Measurements from ENCODE around the gene RBM33.

RBM33 gene

DNA sequence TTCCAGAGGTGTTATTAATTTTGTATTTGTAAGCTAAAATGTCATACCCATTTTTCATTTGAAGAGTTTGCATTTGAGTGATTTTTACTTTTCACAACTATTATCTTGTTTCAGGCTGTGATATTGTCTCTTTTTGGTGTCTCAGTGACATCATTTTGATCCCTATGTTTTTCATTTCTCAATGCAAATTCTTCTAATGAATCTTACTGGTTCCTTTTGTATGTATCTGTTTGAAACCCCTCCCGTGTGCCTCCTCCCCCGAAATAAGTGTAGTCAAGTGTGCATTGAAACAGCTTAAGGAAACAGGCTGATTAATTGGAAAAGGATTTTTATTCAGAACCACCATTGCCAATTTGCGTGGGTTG is 90.0 kb downstream of the RBM33 start:
- peaks cover 8% of the 10 kb centered on the region for H3K4me1 ChIP-seq (ENCODE audit: control insufficient read depth, insufficient read depth, low read length)
- H3K36me3 ChIP-seq (ENCODE audit: control insufficient read depth, insufficient read depth, low read length), result no peaks in the 10 kb centered on the region
- H3K27me3 ChIP-seq (ENCODE audit: control insufficient read depth, insufficient read depth, low read length), result no peaks in the 10 kb centered on the region

GRCh38 chr7:155735442-155736115 is 91.1 kb downstream of the RBM33 start:
- no peaks in the 10 kb centered on the region for H3K36me3 ChIP-seq (ENCODE audit: control insufficient read depth, insufficient read depth, low read length)

More for the DNA sequence above, 90.0 kb downstream of the RBM33 start:
- no peak overlapping the region for H3K4me3 ChIP-seq (ENCODE audit: low read length)
- no peaks in the 10 kb centered on the region for H3K9me3 ChIP-seq (ENCODE audit: control insufficient read depth, low read length)
- H3K9ac ChIP-seq (ENCODE audit: low read length), result no peak overlapping the region

GRCh38 chr7:155737590-155737989 is 93.1 kb downstream of the RBM33 start:
- Histone ChIP-seq H3K4me3 (ENCODE audit: low read length) (no peak overlapping the region), H3K9me3 (ENCODE audit: control insufficient read depth, low read length) (no peaks in the 10 kb centered on the region), H3K4me1 (ENCODE audit: control insufficient read depth, insufficient read depth, low read length) (peaks cover 8% of the 10 kb centered on the region), H3K9ac (ENCODE audit: low read length) (no peak overlapping the region), H3K27me3 (ENCODE audit: control insufficient read depth, insufficient read depth, low read length) (no peaks in the 10 kb centered on the region), H3K36me3 (ENCODE audit: control insufficient read depth, insufficient read depth, low read length) (peaks cover 5% of the 10 kb centered on the region)

More at GRCh38 chr7:155735442-155736115, 91.1 kb downstream of the RBM33 start:
- Histone ChIP-seq H3K9me3 (ENCODE audit: control insufficient read depth, low read length) (no peaks in the 10 kb centered on the region), H3K27me3 (ENCODE audit: control insufficient read depth, insufficient read depth, low read length) (no peaks in the 10 kb centered on the region), H3K4me3 (ENCODE audit: low read length) (no peak overlapping the region), H3K4me1 (ENCODE audit: control insufficient read depth, insufficient read depth, low read length) (peaks cover 8% of the 10 kb centered on the region), H3K9ac (ENCODE audit: low read length) (no peak overlapping the region)

GRCh38 chr7:155738104-155738503 is 93.6 kb downstream of the RBM33 start:
- no peak overlapping the region for H3K9ac ChIP-seq (ENCODE audit: low read length)
- H3K4me3 ChIP-seq (ENCODE audit: low read length), result no peak overlapping the region
- no peaks in the 10 kb centered on the region for H3K27me3 ChIP-seq (ENCODE audit: control insufficient read depth, insufficient read depth, low read length)
- peaks cover 5% of the 10 kb centered on the region for H3K36me3 ChIP-seq (ENCODE audit: control insufficient read depth, insufficient read depth, low read length)
- H3K4me1 ChIP-seq (ENCODE audit: control insufficient read depth, insufficient read depth, low read length), result peaks cover 8% of the 10 kb centered on the region
- no peaks in the 10 kb centered on the region for H3K9me3 ChIP-seq (ENCODE audit: control insufficient read depth, low read length)

DNA sequence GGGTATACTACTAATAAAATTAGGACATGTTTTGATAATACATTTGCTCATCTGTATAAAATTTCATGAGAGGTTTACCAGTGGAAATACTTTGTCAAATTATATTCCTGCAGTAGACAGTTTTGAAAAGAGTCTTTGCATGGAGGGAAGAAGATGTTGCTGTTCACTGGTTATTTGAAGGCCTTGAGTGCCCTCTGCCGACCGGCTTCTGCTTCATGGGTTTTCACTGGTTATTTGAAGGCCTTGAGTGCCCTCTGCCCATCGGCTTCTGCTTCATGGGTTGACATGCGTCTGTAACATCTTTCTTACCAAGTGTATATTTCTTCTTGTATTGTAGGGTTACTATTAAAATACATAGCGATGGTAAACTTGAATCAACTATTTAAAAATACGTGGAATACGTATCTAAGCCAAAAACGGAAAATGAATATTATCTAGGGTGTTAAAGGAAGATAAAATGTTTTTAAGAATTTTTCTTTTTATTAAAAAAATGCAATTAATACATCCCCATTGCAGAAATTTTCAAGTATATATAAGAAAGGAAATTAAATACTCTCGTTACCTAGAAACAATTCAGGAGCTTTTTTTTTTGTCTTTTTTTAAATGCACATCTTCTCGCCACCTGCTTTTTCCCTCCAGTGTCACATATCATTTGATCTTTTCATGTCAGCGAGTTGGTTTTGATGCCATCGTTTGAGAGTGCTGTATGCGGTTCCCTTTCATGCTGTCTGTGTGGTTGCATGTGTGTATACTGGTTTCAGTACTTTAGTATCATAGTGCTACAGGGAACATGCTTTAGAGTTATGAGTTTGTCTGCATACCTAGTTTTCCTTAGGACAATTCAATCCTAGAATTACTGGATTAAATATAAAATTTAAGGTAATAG is 94.4 kb downstream of the RBM33 start:
- no peaks in the 10 kb centered on the region for H3K9me3 ChIP-seq (ENCODE audit: control insufficient read depth, low read length)
- peaks cover 8% of the 10 kb centered on the region for H3K4me1 ChIP-seq (ENCODE audit: control insufficient read depth, insufficient read depth, low read length)
- peaks cover 5% of the 10 kb centered on the region for H3K36me3 ChIP-seq (ENCODE audit: control insufficient read depth, insufficient read depth, low read length)
- no peak overlapping the region for H3K4me3 ChIP-seq (ENCODE audit: low read length)
- H3K9ac ChIP-seq (ENCODE audit: low read length), result no peak overlapping the region
- H3K27me3 ChIP-seq (ENCODE audit: control insufficient read depth, insufficient read depth, low read length), result no peaks in the 10 kb centered on the region

DNA sequence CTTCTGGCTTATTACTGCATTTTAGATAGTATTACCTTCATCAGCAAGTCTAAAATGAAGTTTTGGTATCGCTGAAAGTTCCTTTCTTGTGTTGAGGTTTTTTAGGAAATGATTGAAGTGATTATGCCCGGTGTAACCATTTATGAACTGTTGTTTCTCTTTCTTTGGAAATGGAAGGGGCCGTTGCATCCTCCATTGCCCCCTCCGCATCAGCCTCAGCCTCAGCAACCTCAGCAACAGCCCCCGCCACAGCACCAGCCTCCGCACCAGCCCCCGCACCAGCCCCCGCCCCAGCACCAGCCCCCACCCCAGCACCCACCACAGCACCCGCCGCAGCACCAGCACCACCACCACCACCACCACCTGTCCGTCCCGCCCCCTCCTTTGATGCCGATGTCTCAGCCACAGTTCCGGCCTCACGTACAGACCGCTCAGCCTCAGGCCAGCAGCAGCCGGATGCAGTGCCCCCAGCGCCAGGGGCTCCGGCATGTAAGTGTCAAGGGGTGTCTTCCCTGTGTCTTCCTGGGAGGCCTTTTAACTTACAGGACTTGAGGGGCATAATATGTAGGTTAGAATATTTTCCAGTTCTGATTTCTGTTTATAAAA is 95.2 kb downstream of the RBM33 start:
- no peaks in the 10 kb centered on the region for H3K9me3 ChIP-seq (ENCODE audit: control insufficient read depth, low read length)
- peaks cover 5% of the 10 kb centered on the region for H3K36me3 ChIP-seq (ENCODE audit: control insufficient read depth, insufficient read depth, low read length)
- peaks cover 8% of the 10 kb centered on the region for H3K4me1 ChIP-seq (ENCODE audit: control insufficient read depth, insufficient read depth, low read length)
- H3K9ac ChIP-seq (ENCODE audit: low read length), result no peak overlapping the region
- no peaks in the 10 kb centered on the region for H3K27me3 ChIP-seq (ENCODE audit: control insufficient read depth, insufficient read depth, low read length)
- H3K4me3 ChIP-seq (ENCODE audit: low read length), result no peak overlapping the region

DNA sequence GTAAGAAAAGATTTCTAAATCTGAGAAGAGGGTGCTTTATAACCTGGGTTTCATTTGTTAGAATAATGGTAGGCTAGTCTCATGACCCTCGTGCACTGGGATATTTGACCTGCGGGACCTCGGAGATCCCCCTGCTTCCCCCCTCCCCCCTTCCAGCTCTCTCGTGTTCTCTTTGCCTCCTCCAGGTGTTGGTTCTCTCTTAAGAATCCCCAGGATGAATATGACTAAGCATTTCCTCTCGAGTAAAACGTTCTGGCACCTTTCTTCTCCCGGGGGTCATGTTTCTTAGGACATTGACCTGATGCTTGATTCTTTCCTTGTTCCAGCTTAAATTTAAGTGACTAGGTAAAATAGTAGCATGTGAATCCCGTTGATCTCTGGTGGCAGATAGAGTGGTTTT is 96.6 kb downstream of the RBM33 start:
- Histone ChIP-seq H3K9me3 (ENCODE audit: control insufficient read depth, low read length) (no peaks in the 10 kb centered on the region), H3K36me3 (ENCODE audit: control insufficient read depth, insufficient read depth, low read length) (peaks cover 5% of the 10 kb centered on the region), H3K4me3 (ENCODE audit: low read length) (no peak overlapping the region), H3K27me3 (ENCODE audit: control insufficient read depth, insufficient read depth, low read length) (no peaks in the 10 kb centered on the region), H3K4me1 (ENCODE audit: control insufficient read depth, insufficient read depth, low read length) (peaks cover under 1% of the 10 kb centered on the region), H3K9ac (ENCODE audit: low read length) (no peak overlapping the region)

DNA sequence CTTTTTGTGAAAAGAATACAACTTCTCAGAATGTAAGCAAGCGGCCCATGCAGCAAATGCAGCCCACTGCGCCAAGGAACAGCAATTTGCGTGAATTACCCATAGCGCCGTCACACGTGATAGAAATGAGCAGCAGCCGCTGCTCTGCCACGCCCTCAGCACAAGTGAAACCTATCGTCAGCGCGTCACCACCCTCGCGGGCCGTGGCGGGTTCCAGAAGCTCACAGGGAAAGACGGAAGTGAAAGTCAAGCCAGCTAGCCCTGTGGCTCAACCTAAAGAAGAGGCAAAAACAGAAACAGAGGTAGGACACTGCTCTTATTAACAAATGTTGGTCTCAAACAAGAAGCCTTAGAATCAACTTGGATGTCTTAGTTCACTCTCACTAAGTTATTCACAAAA is 97.3 kb downstream of the RBM33 start:
- H3K9me3 ChIP-seq (ENCODE audit: control insufficient read depth, low read length), result no peaks in the 10 kb centered on the region
- H3K27me3 ChIP-seq (ENCODE audit: control insufficient read depth, insufficient read depth, low read length), result no peaks in the 10 kb centered on the region
- H3K36me3 ChIP-seq (ENCODE audit: control insufficient read depth, insufficient read depth, low read length), result peaks cover 5% of the 10 kb centered on the region
- no peak overlapping the region for H3K9ac ChIP-seq (ENCODE audit: low read length)
- no peaks in the 10 kb centered on the region for H3K4me1 ChIP-seq (ENCODE audit: control insufficient read depth, insufficient read depth, low read length)
- no peak overlapping the region for H3K4me3 ChIP-seq (ENCODE audit: low read length)

DNA sequence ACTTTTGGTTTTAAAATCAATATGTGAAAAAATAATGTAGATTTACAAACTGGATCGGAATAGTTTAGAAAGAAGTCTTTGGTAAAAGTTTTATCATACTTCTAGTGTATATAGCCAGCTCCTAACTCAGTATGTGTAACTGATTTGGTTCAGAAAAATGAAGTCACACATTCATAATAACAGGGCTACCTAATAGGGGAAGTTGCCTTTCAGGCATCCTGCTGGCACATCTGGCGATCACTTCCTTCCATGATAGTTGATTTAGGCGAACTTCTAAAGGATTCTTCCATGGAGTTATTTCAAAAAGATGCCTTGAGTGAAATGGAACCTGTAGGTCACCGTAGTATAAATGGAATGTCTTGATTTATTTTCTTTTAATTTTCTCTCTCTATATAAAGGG is 98.7 kb downstream of the RBM33 start:
- peaks cover 5% of the 10 kb centered on the region for H3K36me3 ChIP-seq (ENCODE audit: control insufficient read depth, insufficient read depth, low read length)
- H3K4me1 ChIP-seq (ENCODE audit: control insufficient read depth, insufficient read depth, low read length), result no peaks in the 10 kb centered on the region
- H3K4me3 ChIP-seq (ENCODE audit: low read length), result no peak overlapping the region
- no peaks in the 10 kb centered on the region for H3K27me3 ChIP-seq (ENCODE audit: control insufficient read depth, insufficient read depth, low read length)
- H3K9ac ChIP-seq (ENCODE audit: low read length), result no peak overlapping the region
- H3K9me3 ChIP-seq (ENCODE audit: control insufficient read depth, low read length), result no peaks in the 10 kb centered on the region

DNA sequence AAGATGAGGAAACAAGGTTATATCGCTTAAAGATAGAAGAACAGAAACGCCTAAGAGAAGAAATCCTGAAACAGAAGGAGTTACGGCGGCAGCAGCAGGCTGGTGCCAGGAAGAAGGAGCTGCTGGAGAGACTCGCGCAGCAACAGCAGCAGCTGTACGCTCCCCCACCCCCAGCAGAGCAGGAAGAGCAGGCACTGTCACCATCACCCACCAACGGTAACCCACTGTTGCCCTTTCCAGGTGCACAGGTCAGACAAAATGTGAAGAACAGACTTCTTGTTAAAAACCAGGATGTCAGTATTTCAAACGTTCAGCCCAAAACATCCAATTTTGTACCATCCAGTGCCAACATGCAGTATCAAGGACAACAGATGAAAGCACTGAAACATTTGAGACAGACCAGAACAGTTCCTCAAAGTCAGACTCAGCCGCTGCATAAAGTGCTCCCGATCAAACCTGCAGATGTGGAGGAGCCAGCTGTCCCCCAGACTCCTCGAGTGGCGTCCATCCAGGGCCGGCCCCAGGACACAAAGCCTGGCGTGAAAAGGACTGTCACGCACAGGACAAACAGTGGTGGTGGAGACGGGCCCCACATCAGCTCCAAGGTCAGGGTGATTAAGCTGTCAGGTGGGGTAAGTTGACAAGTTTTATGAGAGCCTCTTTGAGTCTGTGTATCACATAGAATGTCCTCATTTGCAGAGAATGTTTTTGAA is 100.7 kb downstream of the RBM33 start:
- no peak overlapping the region for H3K9ac ChIP-seq (ENCODE audit: low read length)
- H3K36me3 ChIP-seq (ENCODE audit: control insufficient read depth, insufficient read depth, low read length), result peaks cover 5% of the 10 kb centered on the region
- H3K9me3 ChIP-seq (ENCODE audit: control insufficient read depth, low read length), result no peaks in the 10 kb centered on the region
- H3K4me3 ChIP-seq (ENCODE audit: low read length), result no peak overlapping the region
- H3K4me1 ChIP-seq (ENCODE audit: control insufficient read depth, insufficient read depth, low read length), result no peaks in the 10 kb centered on the region
- H3K27me3 ChIP-seq (ENCODE audit: control insufficient read depth, insufficient read depth, low read length), result no peaks in the 10 kb centered on the region

DNA sequence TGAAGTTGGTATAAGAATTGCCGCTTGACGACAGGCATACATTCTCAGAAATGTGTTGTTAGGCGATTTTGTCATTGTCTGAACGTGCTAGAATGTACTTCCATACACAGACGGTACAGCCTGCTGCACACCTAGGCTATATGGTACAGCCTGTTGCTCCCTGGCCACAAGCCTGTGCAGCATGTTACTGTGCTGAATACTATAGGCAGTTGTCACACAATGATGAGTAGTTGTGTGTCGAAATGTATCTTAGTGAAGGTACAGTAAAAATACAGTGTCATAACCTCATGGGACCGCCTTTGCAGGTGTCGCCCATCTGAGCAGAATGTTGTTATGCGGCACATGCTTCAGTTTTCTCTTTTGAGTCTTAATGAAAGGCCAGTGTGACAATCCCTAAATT is 101.3 kb downstream of the RBM33 start:
- Histone ChIP-seq H3K4me3 (ENCODE audit: low read length) (no peak overlapping the region), H3K27me3 (ENCODE audit: control insufficient read depth, insufficient read depth, low read length) (no peaks in the 10 kb centered on the region), H3K9me3 (ENCODE audit: control insufficient read depth, low read length) (no peaks in the 10 kb centered on the region), H3K36me3 (ENCODE audit: control insufficient read depth, insufficient read depth, low read length) (peaks cover 5% of the 10 kb centered on the region), H3K4me1 (ENCODE audit: control insufficient read depth, insufficient read depth, low read length) (no peaks in the 10 kb centered on the region), H3K9ac (ENCODE audit: low read length) (no peak overlapping the region)

DNA sequence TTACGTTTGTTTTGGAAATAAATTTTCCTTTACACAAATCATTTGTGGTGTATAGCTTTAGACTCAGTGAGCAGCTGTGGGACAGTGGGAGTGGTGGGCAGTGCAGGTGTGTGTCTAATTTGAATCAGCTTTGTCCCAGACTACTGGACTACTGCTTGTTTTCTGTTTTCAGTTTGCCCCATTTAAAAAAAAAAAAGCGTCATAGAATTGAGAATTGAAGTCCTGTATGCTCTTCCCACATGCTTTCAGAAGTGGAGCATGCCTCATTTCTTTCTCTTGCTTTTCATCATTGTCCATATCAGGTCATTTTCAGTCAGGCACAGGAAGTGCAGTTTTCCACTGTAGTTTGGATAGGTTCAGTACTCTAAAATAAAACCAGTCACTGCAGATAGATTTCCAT is 101.7 kb downstream of the RBM33 start:
- no peak overlapping the region for H3K9ac ChIP-seq (ENCODE audit: low read length)
- no peaks in the 10 kb centered on the region for H3K4me1 ChIP-seq (ENCODE audit: control insufficient read depth, insufficient read depth, low read length)
- H3K36me3 ChIP-seq (ENCODE audit: control insufficient read depth, insufficient read depth, low read length), result peaks cover 2% of the 10 kb centered on the region
- no peaks in the 10 kb centered on the region for H3K27me3 ChIP-seq (ENCODE audit: control insufficient read depth, insufficient read depth, low read length)
- H3K9me3 ChIP-seq (ENCODE audit: control insufficient read depth, low read length), result no peaks in the 10 kb centered on the region
- H3K4me3 ChIP-seq (ENCODE audit: low read length), result no peak overlapping the region
